ENCODE data around the gene CEACAM18.

The CEACAM18 gene

GRCh38 chr19:51460164-51460992, 18.0 kb upstream of the CEACAM18 start:
- H3K4me3 ChIP-seq (ENCODE audit: low read depth, low read length), result no peak overlapping the region

DNA sequence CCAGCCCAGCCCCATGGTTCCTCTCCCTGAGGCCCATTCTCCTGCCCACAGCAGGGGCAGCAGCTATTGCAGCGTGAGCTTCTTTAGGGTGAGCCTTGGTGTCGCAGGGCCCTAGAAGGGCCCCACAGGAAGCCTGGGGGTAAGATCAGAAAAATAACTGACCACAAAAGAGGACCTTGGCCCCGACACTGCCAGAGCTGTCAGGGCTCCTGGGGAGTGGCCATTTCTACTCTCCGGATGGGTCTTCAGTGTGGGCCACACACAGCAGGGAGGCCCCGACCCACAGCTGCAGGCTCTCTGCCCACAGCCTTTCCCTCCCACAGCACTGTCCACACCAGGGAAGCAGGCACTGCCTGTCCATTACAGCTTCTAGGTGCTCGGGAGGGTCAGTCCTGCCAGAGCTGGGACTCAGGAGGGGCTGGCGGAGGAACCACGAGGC, 16.6 kb upstream of the CEACAM18 start:
- H3K4me3 ChIP-seq (ENCODE audit: low read depth, low read length), result no peak overlapping the region

DNA sequence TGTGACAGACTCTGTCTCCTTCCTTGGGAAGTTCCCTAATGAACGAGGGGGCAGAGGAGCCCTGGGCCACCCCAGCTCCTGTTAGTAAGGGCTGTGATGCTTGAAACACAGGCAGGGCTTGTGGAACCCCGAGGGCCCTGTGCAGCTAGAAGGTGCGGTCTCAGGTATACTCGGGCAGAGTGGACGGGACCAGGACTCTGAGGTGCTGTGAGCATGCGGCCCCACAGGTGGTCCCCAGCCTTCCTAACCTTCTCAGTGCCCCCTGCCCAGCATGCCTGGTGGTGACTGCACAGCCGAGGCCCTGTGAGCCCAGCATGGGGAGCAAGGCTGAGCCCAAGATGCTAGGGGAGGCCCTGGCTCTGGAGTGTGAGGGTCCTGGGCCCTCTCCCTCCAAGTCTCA, 16.1 kb upstream of the CEACAM18 start:
- no peak overlapping the region for H3K4me3 ChIP-seq (ENCODE audit: low read depth, low read length)

DNA sequence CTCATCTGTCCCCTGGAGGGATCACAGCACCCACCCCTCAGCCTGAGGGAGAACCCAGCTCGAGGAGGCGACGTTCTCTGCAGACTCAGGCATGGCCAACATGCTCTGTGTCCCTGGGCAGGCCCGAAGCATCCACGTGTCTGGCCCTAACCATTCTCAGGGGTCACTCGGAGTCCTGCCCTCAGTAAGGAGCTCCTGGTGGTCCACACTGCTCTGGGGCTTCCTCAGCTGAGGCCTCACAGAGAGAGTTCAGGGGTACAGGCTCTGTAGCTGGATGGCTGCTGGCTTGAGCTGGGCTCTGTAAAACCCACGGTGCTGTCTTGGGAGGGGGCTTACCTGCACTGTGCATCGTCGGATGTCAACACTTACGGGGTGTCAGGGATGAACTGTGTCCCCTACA, 15.7 kb upstream of the CEACAM18 start:
- no peak overlapping the region for H3K4me3 ChIP-seq (ENCODE audit: low read depth, low read length)

GRCh38 chr19:51463976-51464581, 14.3 kb upstream of the CEACAM18 start:
- H3K4me3 ChIP-seq (ENCODE audit: low read depth, low read length), result peak overlapping the region; percentile 33

GRCh38 chr19:51466723-51467122, 11.6 kb upstream of the CEACAM18 start:
- no peak overlapping the region for H3K4me3 ChIP-seq (ENCODE audit: low read depth, low read length)

DNA sequence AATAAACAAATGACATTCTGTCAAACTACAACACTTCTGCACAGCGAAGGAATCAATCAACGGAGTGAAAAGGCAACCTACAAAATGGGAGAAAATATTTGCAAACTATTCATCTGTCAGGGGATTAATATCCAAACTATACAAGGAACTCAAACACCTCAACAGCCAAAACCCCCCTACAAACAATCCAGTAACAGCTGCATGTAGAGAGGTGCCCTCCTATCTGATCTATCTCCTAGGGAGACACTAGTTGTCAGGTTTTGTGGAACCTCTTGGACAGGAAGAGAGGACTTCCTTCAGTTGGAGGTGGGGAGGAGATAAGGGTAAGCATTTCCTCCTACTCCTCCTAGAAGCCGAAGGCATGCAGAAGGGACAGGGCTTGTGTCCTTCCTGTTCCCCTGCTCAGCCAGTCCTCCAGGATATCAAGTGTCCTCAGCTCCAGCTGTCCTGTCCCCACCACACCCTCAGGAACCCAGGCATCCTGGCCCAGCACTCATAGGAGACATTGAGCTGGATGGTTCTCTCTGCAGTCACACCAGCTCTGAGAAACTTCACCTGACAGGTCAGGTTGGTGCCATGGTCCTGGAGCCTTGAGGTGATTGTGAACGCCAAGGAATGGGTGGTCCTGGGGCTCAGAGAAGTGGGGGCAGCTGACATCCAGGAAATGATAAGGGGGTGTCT, 10.3 kb upstream of the CEACAM18 start:
- H3K4me3 ChIP-seq (ENCODE audit: low read depth, low read length), result no peak overlapping the region

DNA sequence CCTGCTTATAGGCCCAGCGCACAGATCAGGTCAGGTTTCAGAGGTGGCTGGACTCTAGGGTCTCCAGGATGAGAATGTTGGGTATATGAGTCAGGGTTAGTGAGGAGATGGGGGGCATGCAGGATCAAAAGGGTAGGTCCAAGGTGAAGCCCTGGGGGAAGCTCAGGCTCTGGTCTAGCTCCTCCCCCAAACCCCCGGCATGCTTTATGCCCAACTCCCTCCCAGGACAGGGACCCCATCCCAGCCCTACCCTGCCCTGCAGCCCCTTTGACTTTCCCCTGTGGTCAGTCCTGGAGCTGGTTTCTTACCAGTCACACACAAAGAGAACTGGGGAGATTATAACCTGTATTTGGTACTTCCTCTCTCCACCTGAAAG, 9.8 kb upstream of the CEACAM18 start:
- H3K4me3 ChIP-seq (ENCODE audit: low read depth, low read length), result no peak overlapping the region

GRCh38 chr19:51469162-51469561, 9.2 kb upstream of the CEACAM18 start:
- H3K4me3 ChIP-seq (ENCODE audit: low read depth, low read length), result no peak overlapping the region

- H3K4me3 ChIP-seq (ENCODE audit: low read depth, low read length), result no peak overlapping the region
These were observed 8.7 kb upstream of the CEACAM18 start for GRCh38 chr19:51469629-51470028.

GRCh38 chr19:51470966-51471365, 7.4 kb upstream of the CEACAM18 start:
- H3K4me3 ChIP-seq (ENCODE audit: low read depth, low read length), result no peak overlapping the region

- no peak overlapping the region for H3K4me3 ChIP-seq (ENCODE audit: low read depth, low read length)
These were observed 6.8 kb upstream of the CEACAM18 start for GRCh38 chr19:51471527-51471926.

GRCh38 chr19:51472607-51473006, 5.7 kb upstream of the CEACAM18 start:
- H3K4me3 ChIP-seq (ENCODE audit: low read depth, low read length), result no peak overlapping the region

DNA sequence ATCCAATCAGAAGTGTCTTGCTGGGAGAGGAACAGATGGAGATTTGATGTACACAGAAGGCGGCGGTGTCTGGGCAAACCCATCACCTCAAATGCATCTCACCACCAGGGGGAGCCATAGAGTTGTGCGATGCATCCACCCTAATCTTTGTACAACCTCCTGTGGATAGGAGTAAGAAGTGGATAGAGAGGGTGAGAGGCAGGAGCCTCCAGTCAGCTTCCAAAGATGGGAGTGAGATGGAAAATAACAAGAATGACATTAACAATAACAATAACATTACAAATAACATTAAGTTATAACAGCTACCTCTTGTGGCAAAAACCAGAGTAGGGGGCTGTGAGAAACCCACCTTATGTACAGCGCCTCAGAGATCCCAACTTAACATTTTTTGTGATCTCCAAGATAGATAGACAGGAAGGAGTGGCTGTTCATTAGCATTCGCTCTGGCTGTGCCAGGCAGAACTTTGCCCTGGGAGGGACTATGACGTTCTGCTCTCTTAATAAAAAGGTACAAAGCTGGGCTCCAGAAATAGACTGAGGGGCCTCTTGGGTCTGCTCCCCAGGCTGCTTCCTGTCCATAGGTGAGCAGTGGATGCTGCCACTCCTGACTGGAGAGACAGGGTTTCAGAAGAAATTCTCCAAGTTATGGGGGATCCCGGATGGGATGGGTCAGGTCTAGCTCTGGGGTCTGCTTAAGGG, 5.2 kb upstream of the CEACAM18 start:
- no peak overlapping the region for H3K4me3 ChIP-seq (ENCODE audit: low read depth, low read length)

GRCh38 chr19:51476164-51476563, 2.2 kb upstream of the CEACAM18 start:
- no peak overlapping the region for H3K4me3 ChIP-seq (ENCODE audit: low read depth, low read length)

DNA sequence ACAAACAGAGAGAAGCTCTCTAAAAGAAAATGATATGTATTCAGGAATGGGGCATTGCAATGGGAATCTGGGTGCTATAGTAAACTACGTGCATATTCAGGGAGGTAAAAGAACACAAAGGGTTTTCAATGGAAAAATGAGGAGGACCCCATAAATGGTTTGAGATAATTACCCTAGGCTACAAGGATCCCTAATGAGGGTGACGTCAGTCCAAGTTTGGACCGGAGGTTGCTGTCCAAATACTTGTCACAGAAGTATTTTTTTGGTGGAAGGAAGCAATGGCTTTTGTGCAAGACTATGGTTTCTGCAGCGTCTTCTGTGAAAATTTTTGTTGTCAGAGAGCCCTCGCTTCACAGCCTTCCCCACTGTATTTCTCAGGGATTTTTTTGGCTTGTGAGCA, 995 bp upstream of the CEACAM18 start:
- H3K4me3 ChIP-seq (ENCODE audit: low read depth, low read length), result no peak overlapping the region

- no peak overlapping the region for H3K4me3 ChIP-seq (ENCODE audit: low read depth, low read length)
These were observed 1.4 kb downstream of the CEACAM18 start for GRCh38 chr19:51479531-51480331.

DNA sequence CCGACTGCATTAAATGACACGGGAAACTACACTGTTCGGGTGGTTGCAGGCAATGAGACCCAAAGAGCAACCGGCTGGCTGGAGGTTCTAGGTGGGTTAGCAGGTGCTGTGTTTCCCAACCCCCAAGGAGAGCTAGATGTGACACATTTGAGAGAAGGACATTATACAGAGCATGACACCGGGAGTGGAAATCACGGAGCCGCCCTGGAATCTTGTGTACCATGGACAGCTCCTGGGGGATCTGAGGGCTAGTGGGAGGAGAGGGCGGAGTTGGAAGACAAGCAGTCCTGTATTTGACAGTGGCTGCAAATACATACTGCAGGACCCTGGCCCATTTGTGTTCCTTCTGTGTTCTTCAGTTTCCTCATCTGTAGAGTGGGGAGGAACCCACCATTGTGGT, 2.3 kb downstream of the CEACAM18 start:
- no peak overlapping the region for H3K4me3 ChIP-seq (ENCODE audit: low read depth, low read length)

GRCh38 chr19:51485960-51486660, 7.8 kb downstream of the CEACAM18 start:
- H3K4me3 ChIP-seq (ENCODE audit: low read depth, low read length), result no peak overlapping the region

DNA sequence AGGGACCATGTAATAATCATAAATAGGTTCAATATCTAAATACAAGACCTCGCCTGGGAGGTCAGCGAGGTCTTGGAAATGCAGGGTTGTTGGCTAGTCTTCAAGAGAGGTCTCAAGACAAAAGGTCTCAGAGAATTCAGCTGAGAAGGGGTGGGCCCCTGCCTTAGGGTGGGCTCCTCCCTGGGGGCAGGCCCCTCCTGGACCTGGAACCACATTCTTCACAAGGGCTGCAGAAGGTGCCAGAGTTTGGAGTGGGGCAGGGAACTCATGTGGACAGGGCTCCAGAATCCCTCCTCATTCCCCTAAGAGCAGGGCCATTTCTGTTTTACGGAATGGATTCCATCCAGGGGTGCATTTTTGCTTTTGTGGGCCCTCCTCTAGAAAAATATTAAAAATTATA, 10.2 kb downstream of the CEACAM18 start:
- no peak overlapping the region for H3K4me3 ChIP-seq (ENCODE audit: low read depth, low read length)

All from iPS-11a (cell line).